ENCODE measurements around the gene FPGS. TPM values are rescaled to one million over a fixed set of nuclear protein-coding genes. Genes with fewer than 3 reads are reported as not detected.

The FPGS gene
- total RNA-seq, 1 experiment from 2014 or later, result 70.6 TPM

GRCh38 chr9:127789179-127789578, 13.5 kb upstream of the FPGS start:
- TF ChIP-seq CTCF (IDR thresholded peaks at IDR 0.05 in 2 of 3, conservative IDR thresholded peaks at IDR 0.05 in 1 of 3; ENCODE audit: borderline replicate concordance in 1 of 3, insufficient read depth in 1 of 3, low read depth in 2 of 3, low read length in 2 of 3), result no peak
- no peak for TF ChIP-seq CBX3 (IDR thresholded peaks at IDR 0.05; ENCODE audit: low read depth)
- no peak for TF ChIP-seq ELF1 (IDR thresholded peaks at IDR 0.05; ENCODE audit: borderline replicate concordance, low read depth)
- no peak for TF ChIP-seq EZH2 (IDR thresholded peaks at IDR 0.05)
- TF ChIP-seq ZFX (IDR thresholded peaks at IDR 0.05), result no peak
- no peak for TF ChIP-seq MAX (IDR thresholded peaks at IDR 0.05)
- TF ChIP-seq SIN3A (IDR thresholded peaks at IDR 0.05; ENCODE audit: low read depth), result no peak
- TF ChIP-seq ATF3 (IDR thresholded peaks at IDR 0.05), result no peak
- TF ChIP-seq EGR1 (IDR thresholded peaks at IDR 0.05; ENCODE audit: low read depth), result no peak
- no peak for TF ChIP-seq RAD21 (IDR thresholded peaks at IDR 0.05; ENCODE audit: low read depth)
- no peak for TF ChIP-seq YY1 (IDR thresholded peaks at IDR 0.05; ENCODE audit: extremely low read depth, insufficient replicate concordance, low read depth, low read length)
- no peak for TF ChIP-seq SP1 (IDR thresholded peaks at IDR 0.05; ENCODE audit: low read depth)
- no peak for TF ChIP-seq POLR2A (IDR thresholded peaks at IDR 0.05; ENCODE audit: borderline replicate concordance, extremely low read depth, insufficient read depth, insufficient read length)
- TF ChIP-seq REST (IDR thresholded peaks at IDR 0.05; ENCODE audit: low read depth), result no peak
- TF ChIP-seq POLR2AphosphoS5 (IDR thresholded peaks at IDR 0.05; ENCODE audit: low read depth, low read length), result no peak
- no peak for TF ChIP-seq ZNF274 (IDR thresholded peaks at IDR 0.05; ENCODE audit: low read depth, low read length)
- no peak for TF ChIP-seq TCF7L2 (IDR thresholded peaks at IDR 0.05; ENCODE audit: borderline replicate concordance, extremely low read depth, insufficient read depth, insufficient read length)
- peaks cover 11 to 14% of the 10 kb centered on the region in 2 experiments; a peak in 3 of 4 replicates for H3K4me1 ChIP-seq (ENCODE audit: control insufficient read depth in 1 of 2, insufficient read depth in 2 of 2, low read length in 2 of 2)
- no peaks in the 10 kb centered on the region for H3K9me3 ChIP-seq (ENCODE audit: control insufficient read depth in 1 of 2, insufficient read depth in 1 of 2, low read depth in 1 of 2, low read length in 2 of 2)
- H3K4me3 ChIP-seq (replicated peaks in 1 of 2; ENCODE audit: low read depth in 1 of 2, low read length in 2 of 2), result no peak overlapping the region
- ChIA-PET RAD21 (ENCODE audit: low non-redundant PET in 1 of 2, low total read pairs in 2 of 2, uncharacterized antibody in 2 of 2, unreplicated experiment in 2 of 2) (no interaction called here), POLR2A (no interaction called here), CTCF (no interaction called here)
- ATAC-seq (no peak), DNase-seq (ENCODE audit: low read depth, low spot score) (no peak)
- H4K20me1 ChIP-seq (ENCODE audit: insufficient read depth), result peaks cover 31% of the 10 kb centered on the region; the same call in 1 of the 2 replicates
- H3K9me2 ChIP-seq (ENCODE audit: insufficient read depth), result no peaks in the 10 kb centered on the region
- H3K36me3 ChIP-seq (ENCODE audit: control insufficient read depth in 1 of 2, insufficient read depth in 2 of 2, low read length in 2 of 2), result peaks cover 35 to 55% of the 10 kb centered on the region in 2 experiments
- H3K9ac ChIP-seq (ENCODE audit: low read length), result no peak overlapping the region
- H3K27ac ChIP-seq (ENCODE audit: low read depth, low read length), result no peak overlapping the region
- no peak overlapping the region for H3K4me2 ChIP-seq (ENCODE audit: low read length)
- peaks cover 50% of the 10 kb centered on the region for H3K79me2 ChIP-seq (ENCODE audit: insufficient read depth, low read length)
- H3K27me3 ChIP-seq (ENCODE audit: insufficient read depth, low read length), result no peaks in the 10 kb centered on the region
- intact Hi-C loops (cut with micrococcal nuclease), result loop anchor here (5.0 kb wide), 1 partner anchor 128 kb away; the partner anchor contains the start of gene ST6GALNAC4
- no TSS peak for BruUV-seq (replicated peaks)
- no peak overlapping the region for H2AFZ ChIP-seq (ENCODE audit: low read depth, low read length, poor library complexity, severe bottlenecking)
